NCI-H82 treated with DMSO at 0.1 percent for 48 hours (cell line): ENCODE measurements around the gene SERPINB1.

Experiments
- DNase-seq: peaks from one replicate; lab custom pipeline; 2025; ENCODE audit not compliant: unreplicated experiment; lab: John Stamatoyannopoulos, UW

SERPINB1 gene

DNA sequence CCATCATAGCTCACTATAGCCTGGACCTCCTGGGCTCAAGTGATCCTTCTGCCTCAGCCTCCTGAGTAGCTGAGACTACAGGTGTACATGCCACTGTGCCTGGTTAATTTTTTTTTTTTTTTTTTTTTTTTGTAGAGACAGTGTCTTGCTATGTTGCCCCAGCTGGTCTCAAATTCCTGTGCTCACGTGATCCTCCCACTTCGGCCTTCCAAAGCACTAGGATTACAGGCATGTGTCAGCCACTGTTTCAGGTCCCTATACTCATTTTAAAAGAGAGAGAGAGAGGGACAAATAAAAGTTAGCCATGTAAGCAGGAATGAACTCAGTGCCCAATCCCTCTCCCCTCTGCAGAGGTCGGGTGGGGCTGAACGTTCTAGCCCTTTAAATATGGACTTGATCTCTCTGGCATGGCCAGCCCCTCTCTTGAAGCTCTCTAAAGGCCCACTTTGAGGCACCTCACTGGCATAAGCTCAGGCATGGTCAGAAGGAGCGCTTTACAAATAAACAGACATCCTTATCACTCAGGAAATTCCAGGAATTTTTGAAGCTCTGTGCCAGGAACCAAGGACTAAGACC is 9.0 kb upstream of the SERPINB1 start:
- DNase-seq, result no peak

DNA sequence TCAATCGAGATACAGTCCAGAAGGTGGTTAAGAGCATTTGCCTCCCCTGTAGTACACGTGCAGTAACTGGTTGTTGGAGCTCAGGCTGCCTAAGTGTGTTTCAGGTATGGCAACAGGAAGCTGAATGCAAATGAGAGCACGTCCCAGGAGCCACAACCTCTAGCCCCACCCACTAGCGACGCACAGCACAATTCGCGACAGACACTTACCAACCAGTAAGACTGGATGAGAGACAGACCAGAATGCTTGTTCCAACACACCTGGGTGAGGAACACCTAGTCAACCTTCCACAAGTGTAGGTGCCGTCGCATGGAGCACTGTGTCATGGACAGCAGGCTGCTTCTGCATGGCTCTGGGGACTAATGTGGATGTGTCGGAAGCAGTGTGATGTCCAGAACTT is 7.2 kb upstream of the SERPINB1 start:
- DNase-seq, result no peak

GRCh38 chr6:2845880-2846208 is 4.2 kb upstream of the SERPINB1 start:
- DNase-seq, result no peak

- no peak for DNase-seq
Observed at GRCh38 chr6:2844008-2844407, 2.3 kb upstream of the SERPINB1 start.

GRCh38 chr6:2843138-2843740 is 1.6 kb upstream of the SERPINB1 start:
- no peak for DNase-seq

DNA sequence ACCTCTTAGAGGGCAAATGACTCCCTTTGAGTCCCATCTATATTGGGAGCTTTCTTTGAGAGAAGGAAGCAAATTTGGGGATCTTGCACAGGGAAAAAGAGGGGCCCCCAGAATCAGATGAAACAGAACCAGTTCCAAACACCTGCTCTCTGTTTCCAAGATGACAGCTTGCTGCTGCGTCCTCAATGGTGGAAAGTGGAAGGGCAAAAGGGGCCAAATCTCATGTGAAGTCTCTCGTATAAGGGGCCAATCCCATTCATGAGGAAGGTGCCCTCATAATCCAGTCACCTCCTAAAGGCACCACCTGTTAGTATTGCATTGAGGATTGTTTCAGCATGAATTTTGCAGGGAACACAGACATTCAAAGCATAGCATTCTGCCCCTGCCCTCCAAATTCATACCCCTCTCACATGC is 483 bp upstream of the SERPINB1 start:
- no peak for DNase-seq

- no peak for DNase-seq
Observed at GRCh38 chr6:2840749-2841061, 958 bp downstream of the SERPINB1 start.

DNA sequence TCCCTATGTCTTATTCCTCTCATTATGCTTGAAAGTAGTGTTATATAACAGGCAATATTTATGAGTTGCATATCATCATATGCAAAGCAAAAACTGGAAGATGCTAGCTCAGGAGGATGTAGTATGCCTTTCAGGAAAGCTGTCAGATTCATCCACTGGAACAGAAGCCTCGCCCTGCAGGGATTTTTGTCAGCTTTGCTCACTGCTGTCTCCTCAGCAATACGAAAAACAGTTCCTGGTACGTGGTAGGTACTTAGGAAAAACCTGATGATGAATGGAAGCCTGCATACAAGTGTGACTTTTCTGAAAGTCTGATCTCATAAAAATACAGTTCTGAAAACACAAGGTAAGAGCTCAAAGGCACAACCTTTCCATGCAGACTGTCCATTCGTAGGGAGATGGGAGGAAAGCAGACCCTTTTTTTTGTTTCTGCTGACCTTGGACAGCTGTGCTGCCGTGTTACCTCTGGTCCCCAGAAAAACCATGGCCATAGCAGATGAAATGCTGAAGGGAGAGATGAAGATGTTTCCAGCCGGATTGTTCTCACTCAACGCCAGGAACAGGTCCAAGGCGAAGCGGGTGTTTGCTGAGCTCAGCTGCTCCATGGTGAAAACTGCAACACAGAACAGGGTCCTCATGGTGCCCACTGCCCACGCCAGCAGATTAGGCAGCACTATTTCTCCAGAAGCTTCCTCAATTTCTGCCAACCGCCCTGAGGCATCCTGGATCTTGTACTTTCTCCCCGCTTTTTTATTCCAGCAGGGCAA is 1.5 kb downstream of the SERPINB1 start:
- DNase-seq, result no peak

DNA sequence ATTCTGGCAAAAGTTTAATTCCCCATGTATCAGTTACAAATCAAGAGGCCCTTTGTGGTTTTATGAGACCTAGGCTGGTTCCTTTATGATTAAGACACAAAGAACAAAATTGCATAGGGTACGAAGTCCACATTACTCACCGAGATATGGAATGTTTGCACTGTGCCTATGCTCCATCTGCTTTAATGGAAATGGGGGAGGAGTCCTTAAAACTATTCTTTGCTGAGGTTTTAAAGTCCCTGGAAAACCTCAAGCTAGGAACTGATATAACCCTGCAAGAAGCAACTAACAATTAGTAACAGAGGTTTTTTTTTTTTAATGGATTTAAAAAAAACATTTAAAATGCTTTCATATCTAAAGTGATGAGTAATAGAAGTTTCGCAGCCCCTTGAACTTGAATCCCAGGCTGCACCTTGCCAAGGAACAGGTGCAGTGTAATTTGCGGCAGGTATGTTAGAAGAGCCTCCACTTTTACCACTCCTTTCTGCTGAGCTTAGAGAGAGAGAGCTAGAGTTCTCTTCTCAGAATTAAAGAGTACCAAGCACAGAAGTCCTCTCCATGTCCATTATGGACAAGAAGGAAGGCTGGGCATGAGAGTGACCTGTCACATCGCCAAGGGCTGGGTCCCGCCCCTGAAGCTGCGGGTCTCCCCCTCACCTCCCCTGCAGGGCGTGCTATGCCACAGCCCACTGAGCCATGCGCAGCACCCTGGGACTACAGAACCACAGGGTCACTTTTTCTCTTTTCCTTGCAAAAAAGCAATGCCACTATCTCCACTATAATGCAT is 2.3 kb downstream of the SERPINB1 start:
- DNase-seq, result no peak

- no peak for DNase-seq
Observed at GRCh38 chr6:2838251-2838650, 3.4 kb downstream of the SERPINB1 start.

GRCh38 chr6:2834262-2834661 is 7.4 kb downstream of the SERPINB1 start:
- DNase-seq, result no peak

DNA sequence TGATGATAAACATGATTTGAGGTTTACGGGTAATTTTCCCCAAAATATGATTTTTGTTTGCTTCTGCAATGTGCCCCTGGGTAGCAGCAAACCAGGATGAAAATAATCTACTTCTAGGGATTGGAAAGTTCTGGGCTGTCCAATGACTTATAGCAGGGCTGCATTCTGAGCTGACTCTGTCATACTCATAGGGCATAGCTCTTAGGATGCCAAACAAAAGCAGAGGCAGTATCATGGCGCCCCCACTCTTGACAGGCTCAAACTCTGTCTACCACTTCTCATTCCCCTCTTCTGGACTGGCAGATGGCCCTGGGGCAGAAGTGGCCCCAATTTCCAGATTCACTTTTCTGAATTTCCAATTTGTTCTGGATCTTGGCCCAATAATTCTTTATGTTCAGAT is 10.3 kb downstream of the SERPINB1 start:
- DNase-seq, result no peak

GRCh38 chr6:2830183-2830582 is 11.5 kb downstream of the SERPINB1 start:
- DNase-seq, result no peak

DNA sequence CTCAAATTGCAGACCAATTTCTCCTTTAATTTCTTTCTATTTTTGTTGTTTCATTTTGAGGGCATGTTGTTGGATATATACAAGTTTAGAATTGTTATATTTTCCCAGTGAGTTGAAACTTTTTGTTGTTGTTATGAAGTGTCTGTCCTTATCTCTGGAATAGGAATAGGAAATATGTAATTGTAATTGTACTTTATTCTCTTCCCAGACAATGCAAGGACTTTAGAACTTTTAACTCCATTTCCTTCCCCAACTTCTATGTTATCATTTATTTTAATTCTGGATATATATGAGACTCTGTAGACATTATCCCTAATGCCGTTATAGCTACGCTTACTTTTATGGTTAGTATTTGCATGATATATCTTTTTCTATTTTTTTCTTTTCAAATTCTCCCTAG is 12.4 kb downstream of the SERPINB1 start:
- DNase-seq, result no peak

DNA sequence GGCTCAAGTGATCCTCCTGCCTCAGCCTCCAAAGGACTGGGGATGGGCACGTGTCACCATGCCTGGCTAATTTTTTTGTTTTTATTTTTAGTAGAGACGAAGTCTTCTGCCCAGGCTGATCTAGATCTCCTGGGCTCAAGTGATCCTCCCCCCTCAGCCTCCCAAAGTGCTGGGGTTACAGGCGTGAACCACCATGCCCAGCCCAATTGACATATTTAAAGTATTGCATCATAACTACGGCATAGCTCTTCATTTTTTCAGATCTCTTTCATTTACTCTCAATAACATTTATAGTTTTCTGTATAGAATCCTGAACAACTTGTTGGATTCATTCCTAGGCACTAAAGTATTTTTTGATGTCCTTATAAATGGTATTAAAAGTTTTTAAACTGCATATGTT is 13.0 kb downstream of the SERPINB1 start:
- no peak for DNase-seq

GRCh38 chr6:2827142-2827541 is 14.5 kb downstream of the SERPINB1 start:
- DNase-seq, result no peak

GRCh38 chr6:2826131-2826530 is 15.5 kb downstream of the SERPINB1 start:
- no peak for DNase-seq

GRCh38 chr6:2823104-2823850 is 18.4 kb downstream of the SERPINB1 start:
- DNase-seq, result no peak

DNA sequence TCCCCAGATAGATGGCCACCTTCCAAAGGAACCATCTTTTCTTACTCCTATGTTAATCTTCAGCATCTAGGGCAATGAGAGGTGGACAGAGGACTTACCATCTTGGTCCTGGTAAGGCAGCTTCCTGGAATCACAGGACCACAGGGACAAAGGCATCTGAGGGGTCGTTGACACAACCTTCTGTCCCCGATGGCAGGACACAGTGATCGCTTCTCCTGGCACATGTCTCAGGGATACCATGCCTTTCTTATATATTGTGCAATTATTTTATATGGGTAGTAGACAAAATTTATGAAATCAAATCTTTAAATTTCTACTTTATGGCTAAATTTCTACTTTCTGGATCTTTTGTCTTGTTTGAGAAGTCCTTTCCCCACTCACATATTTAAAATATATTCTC is 20.1 kb downstream of the SERPINB1 start:
- DNase-seq, result no peak

DNA sequence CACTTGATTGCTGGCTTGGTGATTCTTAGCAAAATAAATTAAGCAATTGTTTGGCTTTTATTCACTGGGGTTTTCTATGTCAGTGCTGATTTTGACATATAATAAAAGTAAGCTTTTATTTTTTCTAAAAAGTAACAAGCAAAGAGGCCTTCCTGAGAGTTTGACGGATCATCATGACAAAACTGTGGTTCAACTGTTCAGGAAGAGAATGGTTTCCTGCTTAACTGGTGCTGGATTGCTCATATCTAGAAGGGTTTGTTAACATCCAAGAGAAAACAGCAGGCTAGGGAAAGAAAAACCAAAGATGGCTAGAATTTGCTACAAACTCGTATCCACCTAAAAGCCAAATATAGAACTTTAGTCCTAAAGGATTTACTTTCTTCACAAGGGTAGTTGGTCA is 21.2 kb downstream of the SERPINB1 start:
- DNase-seq, result no peak

DNA sequence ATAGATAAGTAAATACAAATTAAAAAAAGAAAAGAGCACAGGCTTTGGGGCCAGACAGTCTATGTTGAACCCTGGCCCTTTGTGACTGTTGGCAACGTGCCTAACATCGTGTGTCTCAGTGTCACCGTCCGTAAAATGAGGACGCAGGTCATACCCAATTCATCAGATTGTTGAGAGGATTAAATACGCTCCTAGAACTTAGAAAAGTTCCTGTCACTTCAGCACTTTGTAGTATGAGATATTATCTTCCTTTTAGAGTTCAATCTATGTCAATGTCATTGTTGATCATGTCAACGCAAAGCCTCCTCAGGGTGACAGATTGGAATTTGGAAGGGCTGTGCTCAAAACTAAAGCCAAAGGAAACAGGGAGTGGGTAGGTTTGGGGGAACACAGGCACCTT is 21.7 kb downstream of the SERPINB1 start:
- no peak for DNase-seq
